HFFc6 (cell line): ENCODE data around the gene PRAME. TPM values are rescaled to one million over a fixed set of nuclear protein-coding genes. Genes with fewer than 3 reads are reported as not detected.
"Not testable (repeated sequence)": the region's sequence is repeated elsewhere in the genome, so short reads cannot be mapped to it uniquely, and the experiment has no call there.

ENCODE experiments used
- DNase-seq: peaks from one replicate; pipeline ENCODE4 v3.0.0-alpha.2; 2018
- H3K27ac Mint-ChIP-seq: 2 replicates; pipeline ENCODE4 v1.8.0; 2020; ENCODE audit warnings: mild to moderate bottlenecking, mixed read lengths
- H3K27me3 Mint-ChIP-seq: 2 replicates; pipeline ENCODE4 v1.8.0; 2021; ENCODE audit warnings: mild to moderate bottlenecking, moderate library complexity, mixed read lengths; ENCODE audit not compliant: insufficient read depth
- H3K36me3 Mint-ChIP-seq: 2 replicates; pipeline ENCODE4 v1.8.0; 2021; ENCODE audit warnings: low read depth, mixed read lengths
- H3K4me1 Mint-ChIP-seq: 2 replicates; pipeline ENCODE4 v1.8.0; 2020; ENCODE audit warnings: low read depth, mixed read lengths
- H3K4me3 Mint-ChIP-seq: 2 replicates; pipeline ENCODE4 v1.8.0; 2020; ENCODE audit warnings: mild to moderate bottlenecking, moderate library complexity, mixed read lengths
- H3K9me3 Mint-ChIP-seq: 2 replicates; pipeline ENCODE4 v1.8.0; 2020; ENCODE audit warnings: mild to moderate bottlenecking, mixed read lengths
- CTCF ChIP-seq: fragments of 200-600 bp; sonication (generic); IDR thresholded peaks from 2 replicates; pipeline ENCODE4 v1.5.0; 2021; ENCODE audit warnings: antibody characterized with exemption, mild to moderate bottlenecking
- total RNA-seq, 6 experiments: library from RNA; stranded (reverse); fragmentation: NEBNext Ultra II Directional; extraction: Animal tissue kit (Norgen Biotek cat#: 25700); gene quantifications; 2 replicates in 1 of 6; 3 replicates in 5 of 6; pipeline ENCODE4 v1.2.3, GENCODE V29; 2021

PRAME gene
- total RNA-seq, 6 experiments from 2014 or later = not detected

GRCh38 chr22:22536515-22536914 lies 22.6 kb downstream of the PRAME start:
- H3K27me3 Mint-ChIP-seq = peaks cover 6% of the 10 kb centered on the region

GRCh38 chr22:22535662-22536061 lies 23.4 kb downstream of the PRAME start:
- no peak overlapping the region for H3K27ac Mint-ChIP-seq
- peaks cover 5% of the 10 kb centered on the region for H3K27me3 Mint-ChIP-seq
- H3K4me1 Mint-ChIP-seq = no peaks in the 10 kb centered on the region
- DNase-seq = no peak
- no peak for TF ChIP-seq CTCF
- no peak overlapping the region for H3K4me3 Mint-ChIP-seq
- H3K9me3 Mint-ChIP-seq = peaks cover 16% of the 10 kb centered on the region
- no peaks in the 10 kb centered on the region for H3K36me3 Mint-ChIP-seq

More at GRCh38 chr22:22536515-22536914, 22.6 kb downstream of the PRAME start:
- no peak for DNase-seq
- Mint-ChIP-seq H3K4me1 (no peaks in the 10 kb centered on the region), H3K36me3 (no peaks in the 10 kb centered on the region), H3K27ac (no peak overlapping the region), H3K9me3 (peaks cover 19% of the 10 kb centered on the region), H3K4me3 (no peak overlapping the region)
- no peak for TF ChIP-seq CTCF

- Mint-ChIP-seq H3K27me3 (peaks cover 5% of the 10 kb centered on the region), H3K36me3 (no peaks in the 10 kb centered on the region), H3K27ac (no peak overlapping the region), H3K4me3 (no peak overlapping the region), H3K9me3 (peaks cover 10% of the 10 kb centered on the region), H3K4me1 (no peaks in the 10 kb centered on the region)
- TF ChIP-seq CTCF = no peak
- no peak for DNase-seq
Measured at GRCh38 chr22:22534604-22535415, 24.3 kb downstream of the PRAME start.

GRCh38 chr22:22533863-22534262 lies 25.2 kb downstream of the PRAME start:
- no peak for DNase-seq
- no peaks in the 10 kb centered on the region for H3K36me3 Mint-ChIP-seq
- peaks cover 17% of the 10 kb centered on the region for H3K9me3 Mint-ChIP-seq
- peaks cover 3% of the 10 kb centered on the region; the same call in 1 of the 2 replicates for H3K27me3 Mint-ChIP-seq
- H3K4me1 Mint-ChIP-seq = no peaks in the 10 kb centered on the region
- no peak overlapping the region for H3K4me3 Mint-ChIP-seq
- no peak overlapping the region for H3K27ac Mint-ChIP-seq
- TF ChIP-seq CTCF = no peak

GRCh38 chr22:22533417-22533816 lies 25.6 kb downstream of the PRAME start:
- no peak for TF ChIP-seq CTCF
- Mint-ChIP-seq H3K27me3 (peaks cover 3% of the 10 kb centered on the region; the same call in 1 of the 2 replicates), H3K9me3 (peaks cover 13% of the 10 kb centered on the region), H3K36me3 (no peaks in the 10 kb centered on the region), H3K27ac (no peak overlapping the region), H3K4me3 (no peak overlapping the region), H3K4me1 (no peaks in the 10 kb centered on the region)
- no peak for DNase-seq

- H3K27ac Mint-ChIP-seq, H3K4me3 Mint-ChIP-seq, H3K27me3 Mint-ChIP-seq, DNase-seq, H3K36me3 Mint-ChIP-seq, H3K4me1 Mint-ChIP-seq: not testable (repeated sequence)
- H3K9me3 Mint-ChIP-seq = peaks cover 17% of the 10 kb centered on the region
Measured at GRCh38 chr22:22532547-22533071, 26.5 kb downstream of the PRAME start.
